K562 (cell line): ENCODE data around the gene AK5. TPM values are rescaled to one million over a fixed set of nuclear protein-coding genes. Genes with fewer than 3 reads are reported as not detected.

Source experiments
- ATAC-seq: fragments of 200-7000 bp; cut with Tn5 transposase; 3 replicates; pipeline ENCODE4 v1.9.1; 2020; ENCODE audit warnings: moderate library complexity
- BruUV-seq: library from RNA; stranded (reverse); fragments of 400-500 nt; replicated peaks from 2 replicates; lab custom pipeline; 2021; lab: Mats Ljungman, UMichigan
- CTCF ChIA-PET: fragments of 300-600 bp; formaldehyde crosslinking; extraction: SDS; loops from one replicate; lab custom pipeline; 2021; ENCODE audit warnings: low intra/inter-chr PET ratio; lab: Yijun Ruan, JAX
- POLR2A ChIA-PET: fragments of 300-600, 350-650 bp; sonication (Branson Sonifier 250); formaldehyde crosslinking; extraction: SDS; loops from one replicate; lab custom pipeline; 2021; ENCODE audit warnings: antibody characterized with exemption, inconsistent platforms; lab: Yijun Ruan, JAX
- DNase-seq, 4 experiments: peaks; one replicate each; pipeline versions ENCODE4 v3.0.0 to v3.0.0-alpha.2; 2011 to 2018; ENCODE audit warnings: low spot score in 3 of 4, mixed read lengths in 3 of 4; ENCODE audit errors: extremely low read depth in 1 of 4
- FAIRE-seq: peaks from 2 replicates; lab custom pipeline; 2011; peaks lifted over from hg19 to GRCh38; lab: Jason Lieb, UNC
- H2AFZ ChIP-seq: 2 replicates; pipeline ENCODE4 v1.6.0; 2011; ENCODE audit warnings: low read depth, low read length, control low read depth, inconsistent platforms
- H3K27ac ChIP-seq: fragments of 200-600 bp; 3 replicates; pipeline ENCODE4 v1.8.0; 2011; ENCODE audit warnings: low read depth, mild to moderate bottlenecking, control low read depth, inconsistent platforms, low read length, moderate library complexity, mixed read lengths; ENCODE audit errors: extremely low read depth
- H3K27me3 ChIP-seq, 2 experiments: fragments of 300-600 bp in 1 of 2; 2 replicates in 1 of 2; 3 replicates in 1 of 2; pipeline versions ENCODE4 v1.6.0 to v1.8.0; 2011; ENCODE audit warnings: inconsistent platforms in 2 of 2, low read length in 2 of 2, mild to moderate bottlenecking in 1 of 2, mixed read lengths in 1 of 2, moderate library complexity in 1 of 2; ENCODE audit not compliant: control insufficient read depth in 2 of 2, insufficient read depth in 2 of 2
- H3K36me3 ChIP-seq: fragments of 300-600 bp; 3 replicates; pipeline ENCODE4 v1.8.0; 2011; ENCODE audit warnings: mild to moderate bottlenecking, low read length, inconsistent platforms; ENCODE audit not compliant: control insufficient read depth, insufficient read depth
- H3K4me1 ChIP-seq, 2 experiments: fragments of 200-600 bp in 1 of 2; replicated peaks in 1 of 2; 2 replicates in 1 of 2; 3 replicates in 1 of 2; pipeline versions ENCODE4 v1.5.1 to v1.8.0; 2011; ENCODE audit warnings: inconsistent platforms in 2 of 2, low read length in 2 of 2, mild to moderate bottlenecking in 1 of 2, mixed read lengths in 1 of 2, moderate library complexity in 1 of 2; ENCODE audit not compliant: control insufficient read depth in 2 of 2, insufficient read depth in 2 of 2
- H3K4me2 ChIP-seq: 2 replicates; pipeline ENCODE4 v1.6.1; 2011; ENCODE audit warnings: low read length, control low read depth, inconsistent platforms, mixed read lengths; ENCODE audit not compliant: insufficient read depth
- H3K4me3 ChIP-seq: fragments of 200-600 bp; sonication (generic), shearing (Covaris generic); 2 replicates; pipeline ENCODE4 v1.5.1; 2016; ENCODE audit warnings: control low read depth, inconsistent platforms
- H3K79me2 ChIP-seq: fragments of 200-600 bp; 3 replicates; pipeline ENCODE4 v1.8.0; 2011; ENCODE audit warnings: low read length, inconsistent platforms; ENCODE audit not compliant: control insufficient read depth, insufficient read depth
- H3K9ac ChIP-seq, 2 experiments: 2 replicates each; pipeline versions ENCODE4 v1.6.0 to v1.6.1; 2011; ENCODE audit warnings: low read depth in 2 of 2, low read length in 2 of 2, control low read depth in 1 of 2, inconsistent platforms in 1 of 2, mild to moderate bottlenecking in 1 of 2, mixed read lengths in 1 of 2; ENCODE audit not compliant: insufficient read depth in 1 of 2
- H3K9me1 ChIP-seq: one replicate; pipeline ENCODE4 v1.6.0; 2011; ENCODE audit warnings: inconsistent platforms, mild to moderate bottlenecking, low read length, moderate library complexity; ENCODE audit not compliant: control insufficient read depth, insufficient read depth
- H3K9me3 ChIP-seq: replicated peaks from 2 replicates; pipeline ENCODE4 v1.5.1; 2011; ENCODE audit warnings: low read depth, low read length, inconsistent platforms; ENCODE audit not compliant: control insufficient read depth, insufficient read depth
- H4K20me1 ChIP-seq: replicated peaks from 2 replicates; pipeline ENCODE4 v1.6.1; 2011; ENCODE audit warnings: low read length, inconsistent platforms, mixed read lengths; ENCODE audit not compliant: control insufficient read depth, insufficient read depth
- ADNP ChIP-seq: fragments of 200-800 bp; sonication (Bioruptor generic); IDR thresholded peaks from 2 replicates; pipeline ENCODE4 v1.6.1; 2016; ENCODE audit warnings: missing genetic modification characterization, missing compliant biosample characterization
- MAFF ChIP-seq: IDR thresholded peaks from 2 replicates; pipeline ENCODE4 v1.6.1; 2012; ENCODE audit warnings: low read length, improper control_type of control experiment
- RFX1 ChIP-seq: fragments of 450-650 bp; IDR thresholded peaks from 2 replicates; pipeline ENCODE4 v1.6.1; 2016; ENCODE audit warnings: mild to moderate bottlenecking, moderate library complexity
- RFX5 ChIP-seq: IDR thresholded peaks from 2 replicates; pipeline ENCODE4 v1.6.1; 2011; ENCODE audit warnings: low read depth, mild to moderate bottlenecking, improper control_type of control experiment, low read length
- TFAM ChIP-seq: fragments of 250-450 bp; sonication (Bioruptor Pico); conservative IDR thresholded peaks from 2 replicates; pipeline ENCODE4 v1.5.0; 2021; ENCODE audit warnings: mild to moderate bottlenecking, moderate library complexity
- ZNF253 ChIP-seq: fragments of 250-450 bp; sonication (Bioruptor Pico); conservative IDR thresholded peaks from 2 replicates; pipeline ENCODE4 v1.6.1; 2021; ENCODE audit warnings: mild to moderate bottlenecking
- ZNF780A ChIP-seq: fragments of 250-450 bp; sonication (Bioruptor Pico); IDR thresholded peaks from 2 replicates; pipeline ENCODE4 v1.5.0; 2021; ENCODE audit warnings: mild to moderate bottlenecking
- WGBS: fragments of 100-300 bp; shearing (Covaris generic); methylation state at CpG from one replicate; pipeline ENCODE4 v1.1.6; 2016; ENCODE audit warnings: low coverage, mixed read lengths; ENCODE audit not compliant: insufficient coverage; ENCODE audit errors: missing lambda C conversion rate; 5-methylcytosine and 5-hydroxymethylcytosine counted together
- in situ Hi-C: fragments of 300-500 bp; cut with MboI; formaldehyde crosslinking; loops from 4 replicates; pipeline ENCODE4 v1.15.0; 2018; ENCODE audit warnings: inconsistent platforms, mixed read lengths
- intact Hi-C: fragments of 100-400 bp; cut with micrococcal nuclease; formaldehyde crosslinking; loops from 2 replicates; pipeline ENCODE4 v1.14.2; 2022
- polyA plus RNA-seq, 8 experiments: library from polyadenylated mRNA; depleted of rRNA in 4 of 8; stranded (reverse) in 5 of 8; unstranded in 3 of 8; fragments of >200 nt; fragmentation: Nextera tagmentation in 2 of 8; fragmentation: Illumina TruSeq in 1 of 8; extraction: Ambion mirVana in 2 of 8; extraction: Trizol in 1 of 8; gene quantifications; 2 replicates each; pipeline versions ENCODE4 v1.2.1 to v1.2.3, GENCODE V29; 2011 to 2014; ENCODE audit warnings: inconsistent platforms in 1 of 8, missing spikeins in 1 of 8
- total RNA-seq, 7 experiments: library from RNA; depleted of rRNA in 6 of 7; stranded (reverse); fragments of >200 nt in 6 of 7; fragmentation: Illumina TruSeq in 2 of 7; extraction: Trizol in 2 of 7; gene quantifications; 2 replicates each; pipeline versions ENCODE4 v1.2.1 to v1.2.3, GENCODE V29; 2011 to 2021; ENCODE audit warnings: low replicate concordance in 1 of 7
- TF ChIP-seq, protein P1 (sequence below), 2 experiments: fragments of 450-650 bp; IDR thresholded peaks; 2 replicates each; pipeline ENCODE4 v1.6.1; 2018; ENCODE audit warnings: mild to moderate bottlenecking in 2 of 2, low read depth in 1 of 2; ENCODE audit not compliant: partially characterized antibody in 2 of 2

Gene AK5
- total and polyA plus RNA-seq, 9 of the 15 experiments (the other 6 are each of a cell fraction or from before 2014, with no cell fraction given) = 0.06 TPM; not detected in 8

DNA sequence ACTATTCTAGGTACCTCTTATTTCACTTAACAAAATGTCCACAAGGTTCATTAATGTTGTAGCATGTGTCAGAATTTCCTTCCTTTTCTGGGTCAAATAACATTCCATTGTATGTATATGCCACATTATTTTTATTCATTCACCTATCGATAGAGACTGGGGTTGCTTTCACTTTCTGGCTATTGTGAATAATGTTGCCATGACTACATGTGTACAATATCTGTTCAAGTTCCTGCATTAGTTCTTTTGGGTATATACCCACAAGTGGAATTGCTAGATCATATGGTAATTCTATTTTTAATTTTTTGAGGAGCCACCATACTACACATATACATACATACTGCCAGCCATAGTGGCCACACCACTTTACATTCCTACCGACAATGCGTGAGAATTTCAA is 242.2 kb downstream of the AK5 start:
- H3K79me2 ChIP-seq = no peaks in the 10 kb centered on the region
- H3K9me3 ChIP-seq = no peaks in the 10 kb centered on the region
- no peaks in the 10 kb centered on the region for H4K20me1 ChIP-seq
- H3K9me1 ChIP-seq = no peaks in the 10 kb centered on the region
- in situ Hi-C loops (no loop called here), intact Hi-C loops (no loop called here)
- no peak overlapping the region for H2AFZ ChIP-seq
- FAIRE-seq (no peak), ATAC-seq (no peak), DNase-seq (no peak)
- ChIA-PET CTCF (no interaction called here), POLR2A (no interaction called here)
- no peak overlapping the region for H3K4me3 ChIP-seq
- H3K4me2 ChIP-seq = no peak overlapping the region
- H3K27ac ChIP-seq = no peak overlapping the region
- no TSS peak for BruUV-seq
- H3K36me3 ChIP-seq = no peaks in the 10 kb centered on the region
- 1% methylated on average over 3 of the region's 3 CpGs for WGBS
- no peaks in the 10 kb centered on the region for H3K4me1 ChIP-seq
- H3K27me3 ChIP-seq = peaks cover 13 to 17% of the 10 kb centered on the region in 2 experiments; a peak in 4 of 5 replicates
- TF ChIP-seq, protein P1, sequence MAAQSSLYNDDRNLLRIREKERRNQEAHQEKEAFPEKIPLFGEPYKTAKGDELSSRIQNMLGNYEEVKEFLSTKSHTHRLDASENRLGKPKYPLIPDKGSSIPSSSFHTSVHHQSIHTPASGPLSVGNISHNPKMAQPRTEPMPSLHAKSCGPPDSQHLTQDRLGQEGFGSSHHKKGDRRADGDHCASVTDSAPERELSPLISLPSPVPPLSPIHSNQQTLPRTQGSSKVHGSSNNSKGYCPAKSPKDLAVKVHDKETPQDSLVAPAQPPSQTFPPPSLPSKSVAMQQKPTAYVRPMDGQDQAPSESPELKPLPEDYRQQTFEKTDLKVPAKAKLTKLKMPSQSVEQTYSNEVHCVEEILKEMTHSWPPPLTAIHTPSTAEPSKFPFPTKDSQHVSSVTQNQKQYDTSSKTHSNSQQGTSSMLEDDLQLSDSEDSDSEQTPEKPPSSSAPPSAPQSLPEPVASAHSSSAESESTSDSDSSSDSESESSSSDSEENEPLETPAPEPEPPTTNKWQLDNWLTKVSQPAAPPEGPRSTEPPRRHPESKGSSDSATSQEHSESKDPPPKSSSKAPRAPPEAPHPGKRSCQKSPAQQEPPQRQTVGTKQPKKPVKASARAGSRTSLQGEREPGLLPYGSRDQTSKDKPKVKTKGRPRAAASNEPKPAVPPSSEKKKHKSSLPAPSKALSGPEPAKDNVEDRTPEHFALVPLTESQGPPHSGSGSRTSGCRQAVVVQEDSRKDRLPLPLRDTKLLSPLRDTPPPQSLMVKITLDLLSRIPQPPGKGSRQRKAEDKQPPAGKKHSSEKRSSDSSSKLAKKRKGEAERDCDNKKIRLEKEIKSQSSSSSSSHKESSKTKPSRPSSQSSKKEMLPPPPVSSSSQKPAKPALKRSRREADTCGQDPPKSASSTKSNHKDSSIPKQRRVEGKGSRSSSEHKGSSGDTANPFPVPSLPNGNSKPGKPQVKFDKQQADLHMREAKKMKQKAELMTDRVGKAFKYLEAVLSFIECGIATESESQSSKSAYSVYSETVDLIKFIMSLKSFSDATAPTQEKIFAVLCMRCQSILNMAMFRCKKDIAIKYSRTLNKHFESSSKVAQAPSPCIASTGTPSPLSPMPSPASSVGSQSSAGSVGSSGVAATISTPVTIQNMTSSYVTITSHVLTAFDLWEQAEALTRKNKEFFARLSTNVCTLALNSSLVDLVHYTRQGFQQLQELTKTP (IDR thresholded peaks at IDR 0.05; ENCODE audit: low read depth in 1 of 2, partially characterized antibody in 2 of 2) = no peak
- TF ChIP-seq TFAM (CRISPR knock-in tag) (no peak), ADNP (tag) (no peak), ZNF780A (CRISPR knock-in tag) (no peak), ZNF253 (CRISPR knock-in tag) (no peak), MAFF (no peak), RFX1 (peak; percentile 57), RFX5 (no peak)
- TF ChIP-seq, all 486 proteins: peak for 1
- H3K9ac ChIP-seq = no peak overlapping the region
